K562 (cell line): Measurements from ENCODE around the gene SH3TC1. TPM values are rescaled to one million over a fixed set of nuclear protein-coding genes. Genes with fewer than 3 reads are reported as not detected.

Experiments
- CCAR2 ChIP-seq: fragments of 200-400 bp; formaldehyde crosslinking; IDR thresholded peaks from 2 replicates; pipeline ENCODE4 v1.6.1; 2017; ENCODE audit warnings: mild to moderate bottlenecking, low read depth, low read length
- CCNT2 ChIP-seq: IDR thresholded peaks from 2 replicates; pipeline ENCODE4 v1.6.1; 2011; ENCODE audit warnings: borderline replicate concordance, low read depth, mild to moderate bottlenecking, moderate library complexity, mixed read lengths, low read length; ENCODE audit not compliant: insufficient read length; ENCODE audit errors: extremely low read depth
- DACH1 ChIP-seq: fragments of 450-650 bp; IDR thresholded peaks from 2 replicates; pipeline ENCODE4 v1.6.1; 2018; ENCODE audit not compliant: partially characterized antibody
- ELF4 ChIP-seq: fragments of 450-650 bp; formaldehyde crosslinking; IDR thresholded peaks from 2 replicates; pipeline ENCODE4 v1.4.0; 2022; ENCODE audit warnings: missing genetic modification characterization
- HLTF ChIP-seq: fragments of 450-650 bp; IDR thresholded peaks from 2 replicates; pipeline ENCODE4 v1.6.1; 2016
- HMG20A ChIP-seq: fragments of 450-650 bp; formaldehyde crosslinking; conservative IDR thresholded peaks from 2 replicates; pipeline ENCODE4 v1.4.0; 2020; ENCODE audit warnings: mild to moderate bottlenecking, mixed read lengths
- HSF4 ChIP-seq: fragments of 250-450 bp; sonication (Bioruptor Pico); IDR thresholded peaks from 2 replicates; pipeline ENCODE4 v2.1.2; 2022; ENCODE audit warnings: mild to moderate bottlenecking, moderate library complexity, borderline replicate concordance
- KLF1 ChIP-seq: fragments of 450-650 bp; IDR thresholded peaks from 2 replicates; pipeline ENCODE4 v1.6.1; 2016; ENCODE audit warnings: missing genetic modification characterization, missing compliant biosample characterization
- SAP30 ChIP-seq: fragments of 200-600 bp; sonication (generic); IDR thresholded peaks from 2 replicates; pipeline ENCODE4 v1.6.1; 2012; ENCODE audit warnings: borderline replicate concordance, low read depth, mild to moderate bottlenecking, moderate library complexity, low read length, control low read depth, inconsistent platforms; ENCODE audit not compliant: insufficient read depth, poor library complexity, severe bottlenecking
- ZNF347 ChIP-seq: fragments of 450-650 bp; formaldehyde crosslinking; IDR thresholded peaks from 2 replicates; pipeline ENCODE4 v1.4.0; 2020; ENCODE audit warnings: low read depth, mild to moderate bottlenecking, moderate library complexity
- ZNF584 ChIP-seq: fragments of 200-800 bp; sonication (Bioruptor generic); IDR thresholded peaks from 2 replicates; pipeline ENCODE4 v1.6.1; 2016; ENCODE audit warnings: low read depth, mild to moderate bottlenecking, missing genetic modification characterization, missing compliant biosample characterization
- polyA plus RNA-seq, 8 experiments: library from polyadenylated mRNA; depleted of rRNA in 4 of 8; stranded (reverse) in 5 of 8; unstranded in 3 of 8; fragments of >200 nt; fragmentation: Nextera tagmentation in 2 of 8; fragmentation: Illumina TruSeq in 1 of 8; extraction: Ambion mirVana in 2 of 8; extraction: Trizol in 1 of 8; gene quantifications; 2 replicates each; pipeline versions ENCODE4 v1.2.1 to v1.2.3, GENCODE V29; 2011 to 2014; ENCODE audit warnings: inconsistent platforms in 1 of 8, missing spikeins in 1 of 8
- total RNA-seq, 7 experiments: library from RNA; depleted of rRNA in 6 of 7; stranded (reverse); fragments of >200 nt in 6 of 7; fragmentation: Illumina TruSeq in 2 of 7; extraction: Trizol in 2 of 7; gene quantifications; 2 replicates each; pipeline versions ENCODE4 v1.2.1 to v1.2.3, GENCODE V29; 2011 to 2021; ENCODE audit warnings: low replicate concordance in 1 of 7
- TF ChIP-seq, protein P1 (sequence below), 2 experiments: fragments of 450-650 bp; IDR thresholded peaks; 2 replicates each; pipeline ENCODE4 v1.6.1; 2016; ENCODE audit warnings: mild to moderate bottlenecking in 2 of 2, borderline replicate concordance in 1 of 2, low read depth in 1 of 2, moderate library complexity in 1 of 2
- TF ChIP-seq, protein P2 (sequence below): fragments of 250-450 bp; sonication (Bioruptor Pico); IDR thresholded peaks from 2 replicates; pipeline ENCODE4 v1.8.0; 2022; ENCODE audit warnings: moderate library complexity, mild to moderate bottlenecking, inconsistent platforms

The SH3TC1 gene
- total and polyA plus RNA-seq, 9 of the 15 experiments (the other 6 are each of a cell fraction or from before 2014, with no cell fraction given), result 0.04 to 2.1 (median 0.48) TPM; not detected in 1

DNA sequence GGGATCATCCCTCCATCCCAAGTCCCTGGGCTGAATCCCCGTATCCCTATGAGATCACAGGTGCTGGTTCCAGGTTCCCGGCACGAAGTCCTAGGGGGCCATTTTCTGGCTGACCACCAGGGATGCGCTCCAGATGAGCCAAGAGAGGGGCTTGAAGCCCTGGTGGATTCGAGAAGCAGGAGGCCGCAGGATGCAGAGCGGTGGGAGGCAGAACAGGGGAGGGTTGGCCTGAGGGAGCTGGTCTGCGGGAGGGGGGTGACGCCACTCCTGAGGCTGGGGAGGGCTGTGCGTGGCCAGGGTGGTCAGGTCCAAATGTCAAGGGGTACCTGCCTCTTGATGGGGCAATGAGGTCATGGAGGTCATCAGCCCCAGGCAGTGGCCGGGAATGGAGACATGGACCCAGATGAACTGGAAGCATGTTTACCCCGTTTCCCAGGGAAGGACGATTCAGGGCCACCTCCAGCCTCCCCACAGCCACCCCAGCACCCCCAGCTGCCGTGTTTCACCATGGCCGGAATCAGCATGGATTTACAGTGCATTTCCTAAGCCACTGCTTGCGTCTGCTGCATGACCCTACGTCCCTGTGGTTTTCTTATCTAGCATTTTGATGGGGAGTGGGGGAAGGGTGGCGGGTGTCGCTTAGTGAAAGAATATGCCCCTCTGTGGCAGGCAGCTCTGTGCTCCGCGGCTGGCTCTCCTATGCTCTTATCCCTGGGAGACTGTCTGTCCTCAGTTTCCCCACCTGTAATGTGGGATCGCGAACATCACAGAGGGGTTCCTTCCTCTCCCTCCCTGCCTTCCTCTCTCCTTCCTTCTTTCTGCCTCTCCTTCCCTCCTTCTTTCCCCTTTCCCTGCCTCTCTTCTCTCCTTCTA is 53.4 kb downstream of the SH3TC1 start (continued):
- TF ChIP-seq, protein P1, sequence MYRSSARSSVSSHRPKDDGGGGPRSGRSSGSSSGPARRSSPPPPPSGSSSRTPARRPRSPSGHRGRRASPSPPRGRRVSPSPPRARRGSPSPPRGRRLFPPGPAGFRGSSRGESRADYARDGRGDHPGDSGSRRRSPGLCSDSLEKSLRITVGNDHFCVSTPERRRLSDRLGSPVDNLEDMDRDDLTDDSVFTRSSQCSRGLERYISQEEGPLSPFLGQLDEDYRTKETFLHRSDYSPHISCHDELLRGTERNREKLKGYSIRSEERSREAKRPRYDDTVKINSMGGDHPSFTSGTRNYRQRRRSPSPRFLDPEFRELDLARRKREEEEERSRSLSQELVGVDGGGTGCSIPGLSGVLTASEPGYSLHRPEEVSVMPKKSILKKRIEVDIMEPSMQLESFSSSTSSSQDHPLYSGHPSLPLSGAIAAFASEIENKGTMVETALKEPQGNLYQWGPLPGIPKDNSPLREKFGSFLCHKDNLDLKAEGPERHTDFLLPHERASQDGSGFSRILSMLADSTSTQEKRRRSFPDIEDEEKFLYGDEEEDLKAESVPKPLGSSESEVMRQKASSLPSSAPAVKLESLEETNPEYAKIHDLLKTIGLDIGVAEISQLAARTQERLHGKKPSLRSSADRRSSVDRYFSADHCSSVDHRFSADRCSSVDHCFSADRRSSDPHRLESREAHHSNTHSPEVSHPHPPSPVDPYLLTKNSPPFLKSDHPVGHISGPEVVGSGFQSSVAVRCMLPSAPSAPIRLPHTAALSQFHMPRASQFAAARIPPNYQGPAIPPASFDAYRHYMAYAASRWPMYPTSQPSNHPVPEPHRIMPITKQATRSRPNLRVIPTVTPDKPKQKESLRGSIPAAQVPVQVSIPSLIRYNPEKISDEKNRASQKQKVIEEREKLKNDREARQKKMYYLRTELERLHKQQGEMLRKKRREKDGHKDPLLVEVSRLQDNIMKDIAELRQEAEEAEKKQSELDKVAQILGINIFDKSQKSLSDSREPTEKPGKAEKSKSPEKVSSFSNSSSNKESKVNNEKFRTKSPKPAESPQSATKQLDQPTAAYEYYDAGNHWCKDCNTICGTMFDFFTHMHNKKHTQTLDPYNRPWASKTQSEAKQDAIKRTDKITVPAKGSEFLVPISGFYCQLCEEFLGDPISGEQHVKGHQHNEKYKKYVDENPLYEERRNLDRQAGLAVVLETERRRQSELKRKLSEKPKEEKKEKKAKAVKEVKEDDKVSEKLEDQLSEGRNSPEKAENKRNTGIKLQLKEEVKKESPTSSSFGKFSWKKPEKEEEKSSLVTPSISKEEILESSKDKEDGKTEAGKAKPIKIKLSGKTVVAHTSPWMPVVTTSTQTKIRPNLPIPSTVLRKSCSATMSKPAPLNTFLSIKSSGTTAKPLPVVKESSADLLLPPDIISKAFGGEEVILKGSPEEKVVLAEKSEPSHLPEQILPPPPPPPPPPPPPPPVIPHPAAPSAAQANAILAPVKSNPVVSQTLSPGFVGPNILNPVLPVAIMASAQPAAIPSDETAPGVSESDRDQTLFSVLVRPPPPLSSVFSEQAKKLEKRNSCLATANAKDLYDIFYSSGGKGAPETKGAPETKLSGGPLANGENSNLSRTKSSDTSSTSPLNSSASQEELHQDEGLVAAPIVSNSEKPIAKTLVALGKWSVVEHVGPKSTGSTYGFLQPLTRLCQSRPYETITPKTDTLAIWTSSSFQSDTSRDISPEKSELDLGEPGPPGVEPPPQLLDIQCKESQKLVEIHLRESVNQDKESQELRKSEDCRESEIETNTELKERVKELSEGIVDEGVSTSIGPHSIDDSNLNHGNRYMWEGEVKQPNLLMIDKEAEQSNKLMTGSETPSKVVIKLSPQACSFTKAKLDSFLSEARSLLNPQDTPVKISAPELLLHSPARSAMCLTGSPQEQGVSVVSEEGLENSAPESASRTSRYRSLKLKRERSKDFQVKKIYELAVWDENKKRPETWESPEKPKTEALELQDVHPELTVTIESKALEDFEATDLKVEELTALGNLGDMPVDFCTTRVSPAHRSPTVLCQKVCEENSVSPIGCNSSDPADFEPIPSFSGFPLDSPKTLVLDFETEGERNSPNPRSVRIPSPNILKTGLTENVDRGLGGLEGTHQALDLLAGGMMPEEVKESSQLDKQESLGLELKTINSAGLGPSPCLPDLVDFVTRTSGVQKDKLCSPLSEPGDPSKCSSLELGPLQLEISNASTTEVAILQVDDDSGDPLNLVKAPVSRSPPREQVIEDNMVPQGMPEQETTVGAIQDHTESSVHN (IDR thresholded peaks at IDR 0.05; ENCODE audit: borderline replicate concordance in 1 of 2, low read depth in 1 of 2), result peak; percentile 51 to 94; a peak in 1 of 4 replicates
- TF ChIP-seq, protein P2, sequence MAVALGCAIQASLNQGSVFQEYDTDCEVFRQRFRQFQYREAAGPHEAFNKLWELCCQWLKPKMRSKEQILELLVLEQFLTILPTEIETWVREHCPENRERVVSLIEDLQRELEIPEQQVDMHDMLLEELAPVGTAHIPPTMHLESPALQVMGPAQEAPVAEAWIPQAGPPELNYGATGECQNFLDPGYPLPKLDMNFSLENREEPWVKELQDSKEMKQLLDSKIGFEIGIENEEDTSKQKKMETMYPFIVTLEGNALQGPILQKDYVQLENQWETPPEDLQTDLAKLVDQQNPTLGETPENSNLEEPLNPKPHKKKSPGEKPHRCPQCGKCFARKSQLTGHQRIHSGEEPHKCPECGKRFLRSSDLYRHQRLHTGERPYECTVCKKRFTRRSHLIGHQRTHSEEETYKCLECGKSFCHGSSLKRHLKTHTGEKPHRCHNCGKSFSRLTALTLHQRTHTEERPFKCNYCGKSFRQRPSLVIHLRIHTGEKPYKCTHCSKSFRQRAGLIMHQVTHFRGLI, result no peak
- TF ChIP-seq HSF4 (CRISPR knock-in tag) (no peak), HMG20A (CRISPR knock-in tag) (no peak), CCAR2 (no peak), SAP30 (no peak), ELF4 (CRISPR knock-in tag) (0 out of 2 replicates have a peak, but pooled peaks have one; percentile 41), KLF1 (no peak), ZNF584 (CRISPR knock-in tag) (no peak), DACH1 (no peak), HLTF (no peak), CCNT2 (peak; percentile 79), ZNF347 (CRISPR knock-in tag) (no peak)
